DMS53 treated with DMSO at 0.1 percent for 48 hours (cell line): Measurements from ENCODE around the gene ABLIM1.

Source experiments
- DNase-seq: peaks from one replicate; lab custom pipeline; 2025; ENCODE audit not compliant: unreplicated experiment; lab: John Stamatoyannopoulos, UW

ABLIM1 gene

GRCh38 chr10:114680543-114681117, 22.6 kb upstream of the ABLIM1 start:
- no peak for DNase-seq

- no peak for DNase-seq
Observed at GRCh38 chr10:114679552-114679951, 21.5 kb upstream of the ABLIM1 start.

- no peak for DNase-seq
Observed at GRCh38 chr10:114678820-114679219, 20.7 kb upstream of the ABLIM1 start.

- no peak for DNase-seq
Observed at GRCh38 chr10:114678336-114678735, 20.3 kb upstream of the ABLIM1 start.

GRCh38 chr10:114674346-114674745, 16.3 kb upstream of the ABLIM1 start:
- DNase-seq = no peak

- DNase-seq = no peak
Observed at GRCh38 chr10:114669648-114670047, 11.6 kb upstream of the ABLIM1 start.

GRCh38 chr10:114668375-114669080, 10.5 kb upstream of the ABLIM1 start:
- no peak for DNase-seq

- DNase-seq = no peak
Observed at GRCh38 chr10:114665873-114666272, 7.8 kb upstream of the ABLIM1 start.

GRCh38 chr10:114665406-114665805, 7.3 kb upstream of the ABLIM1 start:
- no peak for DNase-seq

GRCh38 chr10:114664127-114664526, 6.1 kb upstream of the ABLIM1 start:
- no peak for DNase-seq

- no peak for DNase-seq
Observed at GRCh38 chr10:114663626-114664025, 5.6 kb upstream of the ABLIM1 start.

GRCh38 chr10:114662646-114663217, 4.7 kb upstream of the ABLIM1 start:
- DNase-seq = no peak

- DNase-seq = no peak
Observed at GRCh38 chr10:114661212-114661880, 3.3 kb upstream of the ABLIM1 start.

- DNase-seq = no peak
Observed at GRCh38 chr10:114655671-114656070, 2.4 kb downstream of the ABLIM1 start.

GRCh38 chr10:114654822-114655575, 3.1 kb downstream of the ABLIM1 start:
- DNase-seq = peak; percentile 23

GRCh38 chr10:114653926-114654325, 4.1 kb downstream of the ABLIM1 start:
- peak; percentile 3 for DNase-seq

- DNase-seq = no peak
Observed at GRCh38 chr10:114652402-114653368, 5.4 kb downstream of the ABLIM1 start.

GRCh38 chr10:114650831-114651230, 7.2 kb downstream of the ABLIM1 start:
- DNase-seq = no peak

- DNase-seq = no peak
Observed at GRCh38 chr10:114650266-114650665, 7.8 kb downstream of the ABLIM1 start.
